Neural crest cell (in vitro differentiated cells): ENCODE data around the gene PWWP2B. TPM values are rescaled to one million over a fixed set of nuclear protein-coding genes. Genes with fewer than 3 reads are reported as not detected.
A peak's percentile ranks its signal among the peaks of the same experiment; 100 is the strongest.

Experiments used
- DNase-seq: peaks from one replicate; pipeline ENCODE4 v3.0.0; 2021; ENCODE audit warnings: low read depth, mixed read lengths, low spot score
- H3K27ac Mint-ChIP-seq: one replicate; pipeline ENCODE4 v1.8.0; 2021; ENCODE audit warnings: mild to moderate bottlenecking, mixed read lengths; ENCODE audit not compliant: unreplicated experiment
- H3K27me3 Mint-ChIP-seq: 2 replicates; pipeline ENCODE4 v1.8.0; 2021; ENCODE audit warnings: low read depth, mild to moderate bottlenecking, mixed read lengths
- H3K36me3 Mint-ChIP-seq: 2 replicates; pipeline ENCODE4 v1.8.0; 2021; ENCODE audit warnings: low read depth, mild to moderate bottlenecking, mixed read lengths
- H3K4me1 Mint-ChIP-seq: 2 replicates; pipeline ENCODE4 v1.8.0; 2021; ENCODE audit warnings: mixed read lengths
- H3K4me3 Mint-ChIP-seq: one replicate; pipeline ENCODE4 v1.8.0; 2021; ENCODE audit warnings: mild to moderate bottlenecking, mixed read lengths
- H3K9me3 Mint-ChIP-seq: 2 replicates; pipeline ENCODE4 v1.8.0; 2021; ENCODE audit warnings: mixed read lengths
- CTCF ChIP-seq: fragments of 200-600 bp; sonication (generic); conservative IDR thresholded peaks from 2 replicates; pipeline ENCODE4 v1.5.0; 2021; ENCODE audit warnings: antibody characterized with exemption, mild to moderate bottlenecking
- total RNA-seq: library from RNA; stranded (reverse); gene quantifications from 2 replicates; pipeline ENCODE4 v1.2.1, GENCODE V29; 2021

PWWP2B gene
- total RNA-seq, 1 donor from 2014 or later = 14.2 TPM

GRCh38 chr10:132445516-132446194 lies 48.7 kb downstream of the PWWP2B start:
- Mint-ChIP-seq H3K27ac (no peak overlapping the region), H3K27me3 (no peaks in the 10 kb centered on the region), H3K4me1 (peaks cover 18% of the 10 kb centered on the region), H3K9me3 (no peaks in the 10 kb centered on the region), H3K4me3 (no peak overlapping the region), H3K36me3 (no peaks in the 10 kb centered on the region)
- no peak for TF ChIP-seq CTCF
- DNase-seq = no peak

GRCh38 chr10:132446195-132446581 lies 49.2 kb downstream of the PWWP2B start:
- TF ChIP-seq CTCF = no peak
- Mint-ChIP-seq H3K4me3 (no peak overlapping the region), H3K27ac (peak overlapping the region; percentile 88), H3K27me3 (no peaks in the 10 kb centered on the region), H3K9me3 (no peaks in the 10 kb centered on the region), H3K36me3 (no peaks in the 10 kb centered on the region), H3K4me1 (peaks cover 18% of the 10 kb centered on the region)
- no peak for DNase-seq

GRCh38 chr10:132446661-132447445 lies 49.9 kb downstream of the PWWP2B start:
- peaks cover 17% of the 10 kb centered on the region for H3K4me1 Mint-ChIP-seq
- H3K36me3 Mint-ChIP-seq = no peaks in the 10 kb centered on the region
- H3K27ac Mint-ChIP-seq = peak overlapping the region; percentile 88
- peak; percentile 62 for TF ChIP-seq CTCF
- H3K9me3 Mint-ChIP-seq = no peaks in the 10 kb centered on the region
- H3K27me3 Mint-ChIP-seq = no peaks in the 10 kb centered on the region
- H3K4me3 Mint-ChIP-seq = no peak overlapping the region
- DNase-seq = no peak

- H3K4me3 Mint-ChIP-seq = no peak overlapping the region
- H3K27ac Mint-ChIP-seq = no peak overlapping the region
- H3K4me1 Mint-ChIP-seq = peaks cover 13% of the 10 kb centered on the region
- no peak for DNase-seq
- H3K36me3 Mint-ChIP-seq = no peaks in the 10 kb centered on the region
- TF ChIP-seq CTCF = no peak
- H3K27me3 Mint-ChIP-seq = no peaks in the 10 kb centered on the region
- H3K9me3 Mint-ChIP-seq = no peaks in the 10 kb centered on the region
Observed at GRCh38 chr10:132447446-132448247, 50.6 kb downstream of the PWWP2B start.

- no peaks in the 10 kb centered on the region for H3K9me3 Mint-ChIP-seq
- TF ChIP-seq CTCF = no peak
- no peak overlapping the region for H3K27ac Mint-ChIP-seq
- no peaks in the 10 kb centered on the region for H3K36me3 Mint-ChIP-seq
- DNase-seq = no peak
- H3K27me3 Mint-ChIP-seq = no peaks in the 10 kb centered on the region
- no peak overlapping the region for H3K4me3 Mint-ChIP-seq
- peaks cover 13% of the 10 kb centered on the region for H3K4me1 Mint-ChIP-seq
Observed at GRCh38 chr10:132448248-132448731, 51.3 kb downstream of the PWWP2B start.
